Measurements from ENCODE around the gene DSPP. TPM values are rescaled to one million over a fixed set of nuclear protein-coding genes. Genes with fewer than 3 reads are reported as not detected.

Gene DSPP
- total RNA-seq, 2 experiments from 2014 or later, result not detected

DNA sequence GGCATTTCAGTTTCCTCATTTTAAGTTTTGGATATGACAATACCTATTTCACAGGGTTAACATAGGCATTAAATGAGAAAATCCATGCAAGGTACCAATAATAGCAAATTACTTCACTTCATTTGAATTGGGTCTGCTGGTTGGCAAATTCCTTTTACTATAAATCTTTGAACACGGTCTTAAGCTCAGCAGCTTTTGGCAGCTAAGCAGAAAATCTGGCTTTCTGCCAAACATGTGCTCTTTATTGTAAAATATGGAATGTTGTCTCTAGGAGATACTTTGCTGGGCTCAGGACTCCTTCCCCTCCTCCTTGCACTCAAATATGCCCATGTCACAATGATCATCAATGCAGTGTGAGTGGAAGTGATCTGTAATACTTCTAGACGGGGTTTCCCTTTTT, 24.9 kb downstream of the DSPP start:
- ATAC-seq (ENCODE audit: poor library complexity), result no peak
- TF ChIP-seq, protein P1, sequence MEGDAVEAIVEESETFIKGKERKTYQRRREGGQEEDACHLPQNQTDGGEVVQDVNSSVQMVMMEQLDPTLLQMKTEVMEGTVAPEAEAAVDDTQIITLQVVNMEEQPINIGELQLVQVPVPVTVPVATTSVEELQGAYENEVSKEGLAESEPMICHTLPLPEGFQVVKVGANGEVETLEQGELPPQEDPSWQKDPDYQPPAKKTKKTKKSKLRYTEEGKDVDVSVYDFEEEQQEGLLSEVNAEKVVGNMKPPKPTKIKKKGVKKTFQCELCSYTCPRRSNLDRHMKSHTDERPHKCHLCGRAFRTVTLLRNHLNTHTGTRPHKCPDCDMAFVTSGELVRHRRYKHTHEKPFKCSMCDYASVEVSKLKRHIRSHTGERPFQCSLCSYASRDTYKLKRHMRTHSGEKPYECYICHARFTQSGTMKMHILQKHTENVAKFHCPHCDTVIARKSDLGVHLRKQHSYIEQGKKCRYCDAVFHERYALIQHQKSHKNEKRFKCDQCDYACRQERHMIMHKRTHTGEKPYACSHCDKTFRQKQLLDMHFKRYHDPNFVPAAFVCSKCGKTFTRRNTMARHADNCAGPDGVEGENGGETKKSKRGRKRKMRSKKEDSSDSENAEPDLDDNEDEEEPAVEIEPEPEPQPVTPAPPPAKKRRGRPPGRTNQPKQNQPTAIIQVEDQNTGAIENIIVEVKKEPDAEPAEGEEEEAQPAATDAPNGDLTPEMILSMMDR (IDR thresholded peaks at IDR 0.05), result no peak
- H3K4me1 Mint-ChIP-seq (ENCODE audit: low read depth), result no peaks in the 10 kb centered on the region
- H3K36me3 Mint-ChIP-seq (ENCODE audit: low read depth), result no peaks in the 10 kb centered on the region
- no peak for DNase-seq
- no peak overlapping the region for H3K27ac Mint-ChIP-seq
- peaks cover 0 to 12% of the 10 kb centered on the region in 2 experiments for H3K9me3 ChIP-seq (ENCODE audit: control insufficient read depth in 1 of 2, insufficient read depth in 1 of 2, low read length in 2 of 2)
- ChIA-PET POLR2A (no interaction called here), CTCF (no interaction called here)
- no peak overlapping the region for H3K4me3 ChIP-seq (ENCODE audit: low read length)
- no peak overlapping the region for H3K27ac ChIP-seq (ENCODE audit: low read depth in 1 of 2, low read length in 2 of 2)
- intact Hi-C loops (cut with DNase I, micrococcal nuclease), result no loop called here
- H3K9me3 Mint-ChIP-seq, result no peaks in the 10 kb centered on the region
- peaks cover 17% of the 10 kb centered on the region for H3K27me3 Mint-ChIP-seq
- peaks cover 0 to 4% of the 10 kb centered on the region in 2 experiments for H3K27me3 ChIP-seq (ENCODE audit: control insufficient read depth in 1 of 2, insufficient read depth in 2 of 2, low read length in 2 of 2)
- H3K36me3 ChIP-seq (ENCODE audit: insufficient read depth, low read length), result no peaks in the 10 kb centered on the region
- H3K4me3 Mint-ChIP-seq, result no peak overlapping the region
- H3K4me1 ChIP-seq (ENCODE audit: insufficient read depth, low read length), result no peaks in the 10 kb centered on the region

DNA sequence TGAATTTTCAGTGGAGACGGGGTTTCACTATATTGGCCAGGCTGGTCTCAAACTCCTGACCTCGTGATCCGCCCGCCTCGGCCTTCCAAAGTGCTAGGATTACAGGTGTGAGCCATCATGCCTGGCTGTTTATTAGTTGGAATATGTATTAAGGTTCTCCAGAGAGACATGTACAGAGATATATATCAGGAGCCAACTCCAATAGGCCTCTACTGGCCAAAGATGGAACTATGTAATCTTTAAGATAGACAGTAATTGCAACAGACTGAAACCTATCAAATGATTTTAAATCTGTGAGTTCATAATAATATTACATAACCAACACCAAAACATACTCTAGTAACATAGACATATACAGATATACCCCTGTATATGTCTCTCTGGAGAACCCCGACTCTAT, 36.0 kb downstream of the DSPP start:
- Mint-ChIP-seq H3K4me3 (no peak overlapping the region), H3K27me3 (peaks cover under 1% of the 10 kb centered on the region), H3K27ac (no peak overlapping the region), H3K9me3 (no peaks in the 10 kb centered on the region), H3K36me3 (ENCODE audit: low read depth) (no peaks in the 10 kb centered on the region), H3K4me1 (ENCODE audit: low read depth) (no peaks in the 10 kb centered on the region)
- Histone ChIP-seq H3K9me3 (ENCODE audit: control insufficient read depth in 1 of 2, insufficient read depth in 1 of 2, low read length in 2 of 2) (no peaks in the 10 kb centered on the region), H3K36me3 (ENCODE audit: insufficient read depth, low read length) (no peaks in the 10 kb centered on the region), H3K4me1 (ENCODE audit: insufficient read depth, low read length) (no peaks in the 10 kb centered on the region), H3K27ac (ENCODE audit: low read depth in 1 of 2, low read length in 2 of 2) (no peak overlapping the region), H3K4me3 (ENCODE audit: low read length) (no peak overlapping the region), H3K27me3 (ENCODE audit: control insufficient read depth in 1 of 2, insufficient read depth in 2 of 2, low read length in 2 of 2) (no peaks in the 10 kb centered on the region)
- intact Hi-C loops (cut with DNase I, micrococcal nuclease), result no loop called here
- no peak for ATAC-seq (ENCODE audit: poor library complexity)
- ChIA-PET POLR2A (no interaction called here), CTCF (no interaction called here)
- DNase-seq, result no peak
- TF ChIP-seq, protein P1 (IDR thresholded peaks at IDR 0.05), result no peak

DNA sequence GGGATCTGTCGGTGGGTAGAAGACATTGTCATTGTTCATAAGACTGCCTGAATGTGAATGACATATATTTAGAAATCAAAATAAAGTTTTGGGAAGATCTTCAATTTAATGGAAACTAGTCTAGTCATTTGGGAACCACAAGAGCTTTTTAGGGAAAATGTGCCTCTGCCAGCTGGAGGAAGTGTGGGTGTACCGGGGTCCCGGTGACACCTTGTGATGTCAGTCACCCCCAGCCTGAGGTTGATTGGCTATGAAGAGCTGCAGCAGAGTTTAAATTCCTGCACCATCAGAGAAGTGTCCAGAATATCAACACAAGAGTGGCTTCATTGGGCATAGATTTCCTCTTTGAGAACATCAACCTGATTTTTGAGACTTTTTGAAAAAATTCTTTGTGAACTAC, 41.7 kb downstream of the DSPP start, which contains the start of gene DMP1:
TSS of gene DMP1 (plus strand) at position 301 of the 400 bp plus-strand sequence. CDS start 6,213 bp downstream, outside the sequence.
- CTCF ChIA-PET, result no interaction called here
- intact Hi-C loops (cut with DNase I, micrococcal nuclease), result no loop called here

More for the DNA sequence above, 41.7 kb downstream of the DSPP start, which contains the start of gene DMP1:
- H3K27ac Mint-ChIP-seq, result no peak within 1 kb of the TSS
- POLR2A ChIA-PET, result no interaction called here
- no peaks in the 10 kb centered on the region for H3K9me3 ChIP-seq (ENCODE audit: control insufficient read depth in 1 of 2, insufficient read depth in 1 of 2, low read length in 2 of 2)
- no peak within 1 kb of the TSS for H3K4me3 ChIP-seq (ENCODE audit: low read length)
- no peaks in the 10 kb centered on the region for H3K36me3 Mint-ChIP-seq (ENCODE audit: low read depth)
- no peaks in the 10 kb centered on the region for H3K36me3 ChIP-seq (ENCODE audit: insufficient read depth, low read length)
- no peak for DNase-seq
- TF ChIP-seq, protein P1 (IDR thresholded peaks at IDR 0.05), result no peak
- H3K27ac ChIP-seq (ENCODE audit: low read depth in 1 of 2, low read length in 2 of 2), result no peak within 1 kb of the TSS
- no peaks in the 10 kb centered on the region for H3K4me1 Mint-ChIP-seq (ENCODE audit: low read depth)
- H3K27me3 Mint-ChIP-seq, result peaks cover 13% of the 10 kb centered on the region
- no peaks in the 10 kb centered on the region for H3K9me3 Mint-ChIP-seq
- no peaks in the 10 kb centered on the region for H3K27me3 ChIP-seq (ENCODE audit: control insufficient read depth in 1 of 2, insufficient read depth in 2 of 2, low read length in 2 of 2)
- H3K4me1 ChIP-seq (ENCODE audit: insufficient read depth, low read length), result no peaks in the 10 kb centered on the region
- ATAC-seq (ENCODE audit: poor library complexity), result no peak
- H3K4me3 Mint-ChIP-seq, result no peak within 1 kb of the TSS

Data from CD4-positive, alpha-beta T cell (primary cell).